Measurements from ENCODE around the gene MRC2.
"Not testable (repeated sequence)": the region's sequence is repeated elsewhere in the genome, so short reads cannot be mapped to it uniquely, and the experiment has no call there.

The MRC2 gene

GRCh38 chr17:62681061-62681938 is 53.8 kb downstream of the MRC2 start:
- no peak for DNase-seq (ENCODE audit: low read depth)

GRCh38 chr17:62681939-62682381 is 54.5 kb downstream of the MRC2 start:
- DNase-seq (ENCODE audit: low read depth), result no peak

GRCh38 chr17:62684179-62684578 is 56.7 kb downstream of the MRC2 start:
- DNase-seq (ENCODE audit: low read depth), result no peak

GRCh38 chr17:62687997-62688396 is 60.5 kb downstream of the MRC2 start:
- DNase-seq (ENCODE audit: low read depth), result no peak

GRCh38 chr17:62688398-62689160 is 61.1 kb downstream of the MRC2 start:
- DNase-seq (ENCODE audit: low read depth), result no peak

- DNase-seq (ENCODE audit: low read depth), result no peak
These were observed 62.1 kb downstream of the MRC2 start for GRCh38 chr17:62689441-62690167.

- DNase-seq (ENCODE audit: low read depth), result no peak
These were observed 62.9 kb downstream of the MRC2 start for GRCh38 chr17:62690168-62690897.

- not testable (repeated sequence) for DNase-seq (ENCODE audit: low read depth)
These were observed 64.1 kb downstream of the MRC2 start for GRCh38 chr17:62691589-62691915.

- DNase-seq (ENCODE audit: low read depth), result no peak
These were observed 64.7 kb downstream of the MRC2 start for GRCh38 chr17:62692159-62692651.

GRCh38 chr17:62692721-62693431 is 65.4 kb downstream of the MRC2 start:
- no peak for DNase-seq (ENCODE audit: low read depth)

- DNase-seq (ENCODE audit: low read depth), result no peak
These were observed 66.3 kb downstream of the MRC2 start for GRCh38 chr17:62693616-62694409.

GRCh38 chr17:62695093-62695738 is 67.7 kb downstream of the MRC2 start:
- DNase-seq (ENCODE audit: low read depth), result not testable (repeated sequence)

GRCh38 chr17:62696256-62696655 is 68.8 kb downstream of the MRC2 start:
- DNase-seq (ENCODE audit: low read depth), result no peak

- no peak for DNase-seq (ENCODE audit: low read depth)
These were observed 69.4 kb downstream of the MRC2 start for GRCh38 chr17:62696726-62697490.

GRCh38 chr17:62698459-62698858 is 71.0 kb downstream of the MRC2 start:
- not testable (repeated sequence) for DNase-seq (ENCODE audit: low read depth)

- DNase-seq (ENCODE audit: low read depth), result no peak
These were observed 73.7 kb downstream of the MRC2 start for GRCh38 chr17:62700964-62701705.

- no peak for DNase-seq (ENCODE audit: low read depth)
These were observed 74.2 kb downstream of the MRC2 start for GRCh38 chr17:62701706-62702085.

- no peak for DNase-seq (ENCODE audit: low read depth)
These were observed 75.3 kb downstream of the MRC2 start for GRCh38 chr17:62702746-62703260.

Measured in activated gamma-delta T cell treated with anti-CD3 and anti-CD28 coated beads, Interleukin-2, amount 50 U/mL, for 16 hours (primary cell).